LNCaP clone FGC (cell line): ENCODE measurements around the gene PPP2R3C.
"Not testable (repeated sequence)": the region's sequence is repeated elsewhere in the genome, so short reads cannot be mapped to it uniquely, and the experiment has no call there.

Source experiments
- DNase-seq: peaks from one replicate; pipeline ENCODE4 v3.0.0-alpha.2; 2011; ENCODE audit warnings: low read depth
- H3K4me3 ChIP-seq: 2 replicates; pipeline ENCODE4 v1.5.1; 2011; ENCODE audit warnings: mild to moderate bottlenecking, low read depth, low read length, control low read depth
- CTCF ChIP-seq: IDR thresholded peaks from 2 replicates; pipeline ENCODE4 v1.5.1; 2012; ENCODE audit warnings: mild to moderate bottlenecking; ENCODE audit not compliant: control insufficient read depth, insufficient read depth; ENCODE audit errors: extremely low read depth

Gene PPP2R3C

GRCh38 chr14:35046751-35047536 is 74.8 kb downstream of the PPP2R3C start:
- peak overlapping the region; percentile 83 for H3K4me3 ChIP-seq
- DNase-seq: no peak
- no peak for TF ChIP-seq CTCF

GRCh38 chr14:35046048-35046750 is 75.6 kb downstream of the PPP2R3C start, which contains the start of gene FAM177A1:
Gene FAM177A1 (plus strand): TSS chr14:35046272. CDS start chr14:35046464, 192 bp downstream.
- peak; percentile 88 for DNase-seq
- peak within 1 kb of the TSS; percentile 83 for H3K4me3 ChIP-seq
- TF ChIP-seq CTCF: no peak

- H3K4me3 ChIP-seq: peak overlapping the region; percentile 83
- TF ChIP-seq CTCF: no peak
- no peak for DNase-seq
Measured at GRCh38 chr14:35045798-35046047, 76.1 kb downstream of the PPP2R3C start.

- DNase-seq: no peak
- no peak for TF ChIP-seq CTCF
- peak overlapping the region; percentile 83 for H3K4me3 ChIP-seq
Measured at GRCh38 chr14:35044939-35045797, 76.6 kb downstream of the PPP2R3C start.

GRCh38 chr14:35043046-35043445 is 78.7 kb downstream of the PPP2R3C start:
- no peak for DNase-seq
- H3K4me3 ChIP-seq: no peak overlapping the region
- TF ChIP-seq CTCF: no peak

GRCh38 chr14:35042632-35043031 is 79.2 kb downstream of the PPP2R3C start:
- TF ChIP-seq CTCF: no peak
- H3K4me3 ChIP-seq: no peak overlapping the region
- no peak for DNase-seq

- not testable (repeated sequence) for H3K4me3 ChIP-seq, DNase-seq
Measured at GRCh38 chr14:35038312-35038711, 83.5 kb downstream of the PPP2R3C start.
